GM21423 (cell line): Measurements from ENCODE around the gene MAMLD1.

Experiments
- ATAC-seq: cut with Tn5 transposase; IDR thresholded peaks from one replicate; pipeline ENCODE4 v1.9.1; 2021; ENCODE audit warnings: mild to moderate bottlenecking, moderate library complexity; ENCODE audit not compliant: unreplicated experiment

The MAMLD1 gene

GRCh38 chrX:150455215-150455608 lies 92.1 kb downstream of the MAMLD1 start:
- no peak for ATAC-seq

- ATAC-seq, result no peak
Measured at GRCh38 chrX:150456466-150456865, 93.3 kb downstream of the MAMLD1 start.

- ATAC-seq, result no peak
Measured at GRCh38 chrX:150456941-150457340, 93.8 kb downstream of the MAMLD1 start.

GRCh38 chrX:150459196-150459595 lies 96.1 kb downstream of the MAMLD1 start:
- no peak for ATAC-seq

DNA sequence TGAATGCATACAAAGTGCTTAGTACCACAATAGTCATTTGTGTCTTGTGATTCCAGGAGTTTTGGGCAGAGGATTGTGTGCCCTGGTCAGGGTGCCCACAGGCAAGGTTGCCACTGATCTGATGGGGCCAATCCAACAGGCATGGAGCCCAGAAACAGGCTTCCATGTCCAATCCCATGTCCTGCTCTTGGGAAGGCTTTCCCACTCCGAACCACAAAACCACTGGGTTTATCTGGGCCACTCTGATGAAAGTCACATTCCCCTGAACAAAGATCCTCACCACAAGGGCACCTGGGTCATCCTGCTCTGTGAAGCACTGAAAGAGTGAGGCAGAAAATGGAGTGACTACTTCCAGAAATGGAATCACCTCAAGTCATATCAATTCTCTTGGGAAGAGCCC lies 96.9 kb downstream of the MAMLD1 start:
- ATAC-seq, result no peak

GRCh38 chrX:150460781-150461180 lies 97.7 kb downstream of the MAMLD1 start:
- no peak for ATAC-seq

- ATAC-seq, result no peak
Measured at GRCh38 chrX:150463566-150463965, 100.4 kb downstream of the MAMLD1 start.

DNA sequence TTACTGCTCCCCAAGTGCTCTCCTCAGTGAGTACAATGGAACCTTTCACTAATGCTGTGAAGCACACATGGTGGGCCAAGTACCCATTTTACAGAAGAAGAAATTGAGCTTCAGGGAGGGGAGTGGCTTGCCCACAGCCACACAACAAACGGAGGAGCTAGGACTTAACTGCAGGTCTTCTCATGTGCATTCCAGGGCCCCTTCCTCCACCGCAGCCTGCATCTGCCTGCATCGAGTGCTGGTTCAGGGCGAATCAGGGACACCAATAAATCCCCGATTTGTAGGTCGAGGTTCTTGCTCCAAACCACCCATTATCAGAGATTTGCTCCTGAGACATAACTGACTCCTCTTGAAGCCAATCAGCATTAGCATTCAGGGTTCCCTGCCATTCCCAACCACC lies 100.9 kb downstream of the MAMLD1 start:
- ATAC-seq, result no peak

GRCh38 chrX:150465326-150465725 lies 102.2 kb downstream of the MAMLD1 start:
- no peak for ATAC-seq

GRCh38 chrX:150465881-150466775 lies 103.0 kb downstream of the MAMLD1 start:
- no peak for ATAC-seq

- ATAC-seq, result no peak
Measured at GRCh38 chrX:150472306-150472705, 109.2 kb downstream of the MAMLD1 start.

DNA sequence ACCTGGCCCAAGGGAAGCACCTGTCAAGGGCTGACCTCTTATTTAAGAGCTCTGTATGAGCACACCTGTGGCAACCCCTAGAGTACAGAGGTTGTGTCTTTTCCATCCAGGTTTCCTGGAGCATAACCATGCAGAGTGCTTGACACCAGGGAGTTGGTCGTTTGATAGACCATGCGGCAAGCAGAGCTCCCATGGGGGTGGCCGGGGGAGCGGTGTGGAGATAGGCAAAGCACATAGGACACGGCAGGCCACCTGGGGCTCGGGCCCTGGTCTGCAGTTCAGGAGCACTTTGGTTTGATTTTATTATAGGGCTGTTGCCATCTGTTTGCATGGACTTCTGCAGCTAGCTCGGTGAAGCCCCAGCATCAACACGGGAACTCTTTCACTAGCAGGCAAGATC lies 110.3 kb downstream of the MAMLD1 start:
- no peak for ATAC-seq

- ATAC-seq, result no peak
Measured at GRCh38 chrX:150475461-150475860, 112.3 kb downstream of the MAMLD1 start.

GRCh38 chrX:150476164-150476699 lies 113.1 kb downstream of the MAMLD1 start:
- no peak for ATAC-seq

- no peak for ATAC-seq
Measured at GRCh38 chrX:150477371-150477770, 114.3 kb downstream of the MAMLD1 start.

GRCh38 chrX:150478496-150479492 lies 115.7 kb downstream of the MAMLD1 start:
- ATAC-seq, result peak; percentile 61

GRCh38 chrX:150482537-150483206 lies 119.6 kb downstream of the MAMLD1 start:
- ATAC-seq, result peak; percentile 48

DNA sequence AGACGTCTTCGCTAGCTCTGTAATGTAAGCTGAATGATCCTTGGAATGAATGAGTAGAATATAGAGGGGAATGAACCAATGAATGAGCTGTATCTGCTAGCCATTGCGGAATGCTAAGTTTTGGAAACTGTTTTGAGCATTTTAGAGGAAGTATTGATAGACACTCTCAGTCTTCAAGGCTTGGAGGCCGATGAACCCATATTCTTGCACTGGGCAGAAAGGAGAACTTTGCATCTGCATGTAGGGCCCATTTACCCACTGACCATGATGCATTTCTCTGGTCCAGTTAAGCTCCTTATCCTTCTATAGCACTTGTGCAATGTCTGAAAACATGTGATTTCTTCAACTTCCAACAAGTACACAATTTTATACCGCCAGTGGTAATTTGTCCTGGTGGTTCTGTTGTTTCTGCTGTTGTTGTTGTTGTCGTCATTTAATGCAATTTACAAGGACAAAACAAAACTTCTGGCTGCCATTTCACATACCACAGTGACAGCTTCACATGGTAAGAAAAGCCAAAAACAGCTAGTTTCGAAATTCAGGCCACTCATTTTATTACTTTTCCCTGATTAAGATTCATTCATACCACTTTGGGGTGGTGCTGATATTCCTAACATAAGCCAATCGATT lies 120.4 kb downstream of the MAMLD1 start:
- no peak for ATAC-seq

- no peak for ATAC-seq
Measured at GRCh38 chrX:150486011-150486410, 122.9 kb downstream of the MAMLD1 start.

DNA sequence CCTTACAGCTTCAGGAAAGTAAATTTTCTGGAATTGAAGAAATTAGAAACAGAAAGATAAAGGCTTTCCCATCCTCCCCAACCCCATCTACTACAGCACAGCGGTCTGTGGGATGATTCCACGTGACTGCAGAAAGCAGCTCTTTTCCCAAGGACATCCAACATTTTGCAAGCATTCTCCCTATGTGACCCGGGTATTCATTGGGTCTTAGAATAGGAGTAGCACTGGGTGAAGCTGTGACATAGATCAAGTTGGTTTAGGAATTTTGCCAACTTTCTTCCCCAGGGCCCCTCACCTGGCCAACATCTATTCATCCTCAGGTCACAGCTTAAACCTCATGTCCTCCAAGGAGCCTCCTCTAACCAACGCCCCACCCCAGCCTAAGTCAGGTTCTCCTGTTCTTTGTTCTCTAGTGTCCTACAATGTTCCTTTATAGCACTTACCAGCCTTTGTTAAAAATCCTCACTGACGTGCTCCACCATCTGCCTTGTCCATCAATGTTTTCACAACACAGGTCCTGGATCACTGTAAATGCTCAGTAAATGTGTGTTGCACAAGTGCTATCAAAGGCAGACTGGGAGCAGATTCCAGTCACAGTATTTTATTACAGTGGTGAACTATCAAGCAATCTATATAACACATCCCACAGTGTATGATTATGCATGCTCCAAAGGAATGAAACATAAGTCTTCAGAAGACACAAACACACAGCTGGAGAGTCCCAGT lies 124.4 kb downstream of the MAMLD1 start:
- ATAC-seq, result no peak
